Measurements from ENCODE around the gene TTF1.

GRCh38 chr9:132383462-132383883 is 23.2 kb downstream of the TTF1 start:
- no peak for TF ChIP-seq ELF4 (IDR thresholded peaks at IDR 0.05)
- no peak for TF ChIP-seq BHLHE40 (IDR thresholded peaks at IDR 0.05; ENCODE audit: borderline replicate concordance)
- TF ChIP-seq TARDBP (IDR thresholded peaks at IDR 0.05): no peak
- no peak for TF ChIP-seq FOXM1 (IDR thresholded peaks at IDR 0.05; ENCODE audit: borderline replicate concordance)
- no peak for TF ChIP-seq SUZ12 (IDR thresholded peaks at IDR 0.05)
- no peak for TF ChIP-seq FOXA1 (IDR thresholded peaks at IDR 0.05)
- TF ChIP-seq HDGF (IDR thresholded peaks at IDR 0.05; ENCODE audit: borderline replicate concordance): no peak
- no peak for TF ChIP-seq SP1 (IDR thresholded peaks at IDR 0.05)
- TF ChIP-seq ARNT (IDR thresholded peaks at IDR 0.05): no peak
- no peak for TF ChIP-seq PKNOX1 (IDR thresholded peaks at IDR 0.05)
- TF ChIP-seq NFRKB (IDR thresholded peaks at IDR 0.05): no peak
- TF ChIP-seq ZNF384 (IDR thresholded peaks at IDR 0.05): no peak
- TF ChIP-seq L3MBTL2 (conservative IDR thresholded peaks at IDR 0.05): no peak
- no peak for TF ChIP-seq CTBP1 (IDR thresholded peaks at IDR 0.05; ENCODE audit: borderline replicate concordance)

All from HEK293T (cell line).